CD14-positive monocyte (primary cell): ENCODE measurements around the gene SMAD2. TPM values are rescaled to one million over a fixed set of nuclear protein-coding genes. Genes with fewer than 3 reads are reported as not detected.

Source experiments
- DNase-seq, 3 donors: peaks; one replicate each; pipeline ENCODE4 v3.0.0-alpha.2; 2011 to 2022
- H2AFZ ChIP-seq: 2 replicates; pipeline ENCODE4 v1.6.0; 2012; ENCODE audit warnings: mild to moderate bottlenecking, low read depth, low read length, inconsistent platforms; ENCODE audit not compliant: insufficient read depth, poor library complexity, severe bottlenecking
- H3K27ac ChIP-seq, 2 donors: 1 replicate in 1 of 2; 2 replicates in 1 of 2; pipeline ENCODE4 v1.5.1; 2012 to 2013; ENCODE audit warnings: low read length in 2 of 2, control low read depth in 1 of 2, inconsistent platforms in 1 of 2, low read depth in 1 of 2, mild to moderate bottlenecking in 1 of 2
- H3K27me3 ChIP-seq, 2 donors: one replicate each; pipeline versions ENCODE4 v1.6.0 to v1.6.1; 2011 to 2013; ENCODE audit warnings: low read length in 2 of 2; ENCODE audit not compliant: control insufficient read depth in 2 of 2, insufficient read depth in 2 of 2
- H3K36me3 ChIP-seq, 2 donors: replicated peaks in 1 of 2; 1 replicate in 1 of 2; 2 replicates in 1 of 2; pipeline versions ENCODE4 v1.5.1 to v1.6.1; 2012 to 2013; ENCODE audit warnings: low read length in 2 of 2, control low read depth in 1 of 2, inconsistent platforms in 1 of 2, mild to moderate bottlenecking in 1 of 2; ENCODE audit not compliant: insufficient read depth in 2 of 2, control insufficient read depth in 1 of 2
- H3K4me1 ChIP-seq, 2 donors: 1 replicate in 1 of 2; 2 replicates in 1 of 2; pipeline versions ENCODE4 v1.5.1 to v1.6.1; 2012 to 2013; ENCODE audit warnings: low read length in 2 of 2, control low read depth in 1 of 2, inconsistent platforms in 1 of 2, mild to moderate bottlenecking in 1 of 2, moderate library complexity in 1 of 2; ENCODE audit not compliant: insufficient read depth in 2 of 2, control insufficient read depth in 1 of 2
- H3K4me2 ChIP-seq: replicated peaks from 2 replicates; pipeline ENCODE3; 2012; ENCODE audit warnings: low read length, moderate library complexity, mild to moderate bottlenecking; ENCODE audit not compliant: poor library complexity, severe bottlenecking; ENCODE audit errors: extremely low read depth
- H3K4me3 ChIP-seq, 3 experiments: fragments of 200-600 bp in 1 of 3; sonication (generic) in 1 of 3; replicated peaks in 1 of 3; 1 replicate in 2 of 3; 2 replicates in 1 of 3; pipeline ENCODE4 v1.5.1; 2011 to 2013; ENCODE audit warnings: low read length in 3 of 3, mild to moderate bottlenecking in 3 of 3, control low read depth in 2 of 3, low read depth in 2 of 3, inconsistent platforms in 1 of 3, moderate library complexity in 1 of 3
- H3K79me2 ChIP-seq: 2 replicates; pipeline ENCODE4 v1.6.0; 2012; ENCODE audit warnings: mild to moderate bottlenecking, control low read depth, inconsistent platforms, low read length, moderate library complexity; ENCODE audit not compliant: insufficient read depth
- H3K9ac ChIP-seq: 2 replicates; pipeline ENCODE4 v1.6.0; 2017; ENCODE audit warnings: low read length, mild to moderate bottlenecking; ENCODE audit not compliant: insufficient read depth, poor library complexity, severe bottlenecking
- H3K9me3 ChIP-seq, 2 donors: replicated peaks in 1 of 2; 1 replicate in 1 of 2; 2 replicates in 1 of 2; pipeline versions ENCODE4 v1.5.1 to v1.6.1; 2012 to 2013; ENCODE audit warnings: low read length in 2 of 2, control low read depth in 1 of 2; ENCODE audit not compliant: control insufficient read depth in 1 of 2, insufficient read depth in 1 of 2
- H4K20me1 ChIP-seq: 2 replicates; pipeline ENCODE4 v1.6.0; 2012; ENCODE audit warnings: mild to moderate bottlenecking, low read length, control low read depth, moderate library complexity; ENCODE audit not compliant: insufficient read depth
- H3K27ac Mint-ChIP-seq, 7 donors: one replicate each; pipeline ENCODE4 v1.8.0; 2020; ENCODE audit warnings: mild to moderate bottlenecking in 7 of 7, mixed read lengths in 7 of 7, moderate library complexity in 6 of 7, inconsistent platforms in 2 of 7
- H3K27me3 Mint-ChIP-seq, 3 donors: one replicate each; pipeline ENCODE4 v1.8.0; 2021 to 2022; ENCODE audit warnings: low read depth in 3 of 3, mild to moderate bottlenecking in 3 of 3, mixed read lengths in 3 of 3, moderate library complexity in 3 of 3, inconsistent platforms in 1 of 3
- H3K36me3 Mint-ChIP-seq, 2 donors: one replicate each; pipeline ENCODE4 v1.8.0; 2020; ENCODE audit warnings: mixed read lengths in 2 of 2, inconsistent platforms in 1 of 2, mild to moderate bottlenecking in 1 of 2
- H3K4me1 Mint-ChIP-seq: one replicate; pipeline ENCODE4 v1.8.0; 2020; ENCODE audit warnings: mild to moderate bottlenecking, mixed read lengths
- H3K4me3 Mint-ChIP-seq, 2 donors: one replicate each; pipeline ENCODE4 v1.8.0; 2020; ENCODE audit warnings: mild to moderate bottlenecking in 2 of 2, mixed read lengths in 2 of 2, moderate library complexity in 1 of 2
- H3K9me3 Mint-ChIP-seq, 7 donors: one replicate each; pipeline ENCODE4 v1.8.0; 2020 to 2022; ENCODE audit warnings: mixed read lengths in 7 of 7, mild to moderate bottlenecking in 6 of 7, moderate library complexity in 6 of 7, inconsistent platforms in 2 of 7
- WGBS: methylation state at CpG from one replicate; pipeline ENCODE4 v1.1.5; 2013; ENCODE audit warnings: missing lambda C conversion rate; ENCODE audit not compliant: insufficient coverage; 5-methylcytosine and 5-hydroxymethylcytosine counted together
- intact Hi-C, 2 donors: fragments of 100-400 bp; cut with micrococcal nuclease; formaldehyde crosslinking; loops; one replicate each; pipeline versions ENCODE4 v1.15.0 to v1.15.1; 2023
- polyA plus RNA-seq, 3 donors: library from polyadenylated mRNA; depleted of rRNA in 1 of 3; unstranded in 2 of 3; stranded (reverse) in 1 of 3; fragments of 300-500 nt in 2 of 3; fragments of >200 nt in 1 of 3; fragmentation: Illumina TruSeq in 2 of 3; gene quantifications; 1 replicate in 2 of 3; 2 replicates in 1 of 3; pipeline ENCODE4 v1.2.3, GENCODE V29; 2012 to 2021
- TF ChIP-seq, protein P1 (sequence below): fragments of 200-600 bp; IDR thresholded peaks from one replicate; pipeline ENCODE4 v1.8.0; 2022; ENCODE audit warnings: antibody characterized with exemption, mild to moderate bottlenecking

SMAD2 gene
- polyA plus RNA-seq, 3 donors = 48.1 to 72.6 (median 70.6) TPM

DNA sequence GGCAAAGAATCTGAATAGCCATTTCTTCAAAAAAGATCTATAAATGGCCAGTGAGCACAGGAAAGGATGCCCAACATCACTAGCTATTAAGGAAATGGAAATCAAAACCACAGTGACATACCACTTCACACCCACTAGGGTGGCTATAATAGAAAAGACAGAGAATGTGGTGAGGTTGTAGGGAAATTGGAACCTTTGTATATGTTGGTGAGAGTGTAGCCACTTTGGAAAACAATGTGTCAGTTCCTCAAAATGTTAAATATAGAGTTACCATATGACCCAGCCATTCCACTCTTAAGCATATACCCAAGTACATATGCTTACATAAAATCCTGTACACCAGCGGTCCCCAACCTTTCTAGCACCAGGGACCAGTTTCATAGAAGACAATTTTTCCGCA, 152.8 kb downstream of the SMAD2 start:
- Histone ChIP-seq H3K27me3 (peaks cover 0 to 2% of the 10 kb centered on the region in 2 donors), H2AFZ (no peak overlapping the region), H3K9ac (no peak overlapping the region), H3K36me3 (no peaks in the 10 kb centered on the region), H3K27ac (no peak overlapping the region), H4K20me1 (no peaks in the 10 kb centered on the region), H3K4me2 (no peak overlapping the region), H3K4me1 (no peaks in the 10 kb centered on the region), H3K9me3 (no peaks in the 10 kb centered on the region), H3K4me3 (no peak overlapping the region), H3K79me2 (no peaks in the 10 kb centered on the region)
- H3K4me3 Mint-ChIP-seq = no peak overlapping the region
- peaks cover 4 to 8% (median 5%) of the 10 kb centered on the region in 3 donors for H3K27me3 Mint-ChIP-seq
- no peaks in the 10 kb centered on the region for H3K36me3 Mint-ChIP-seq
- intact Hi-C loops = no loop called here
- no peak overlapping the region for H3K27ac Mint-ChIP-seq
- no peak for DNase-seq
- H3K9me3 Mint-ChIP-seq = peaks cover 0 to 2% (median 0%) of the 10 kb centered on the region in 7 donors
- no CpG with 5 or more reads among the region's 2 CpGs for WGBS
- TF ChIP-seq, protein P1, sequence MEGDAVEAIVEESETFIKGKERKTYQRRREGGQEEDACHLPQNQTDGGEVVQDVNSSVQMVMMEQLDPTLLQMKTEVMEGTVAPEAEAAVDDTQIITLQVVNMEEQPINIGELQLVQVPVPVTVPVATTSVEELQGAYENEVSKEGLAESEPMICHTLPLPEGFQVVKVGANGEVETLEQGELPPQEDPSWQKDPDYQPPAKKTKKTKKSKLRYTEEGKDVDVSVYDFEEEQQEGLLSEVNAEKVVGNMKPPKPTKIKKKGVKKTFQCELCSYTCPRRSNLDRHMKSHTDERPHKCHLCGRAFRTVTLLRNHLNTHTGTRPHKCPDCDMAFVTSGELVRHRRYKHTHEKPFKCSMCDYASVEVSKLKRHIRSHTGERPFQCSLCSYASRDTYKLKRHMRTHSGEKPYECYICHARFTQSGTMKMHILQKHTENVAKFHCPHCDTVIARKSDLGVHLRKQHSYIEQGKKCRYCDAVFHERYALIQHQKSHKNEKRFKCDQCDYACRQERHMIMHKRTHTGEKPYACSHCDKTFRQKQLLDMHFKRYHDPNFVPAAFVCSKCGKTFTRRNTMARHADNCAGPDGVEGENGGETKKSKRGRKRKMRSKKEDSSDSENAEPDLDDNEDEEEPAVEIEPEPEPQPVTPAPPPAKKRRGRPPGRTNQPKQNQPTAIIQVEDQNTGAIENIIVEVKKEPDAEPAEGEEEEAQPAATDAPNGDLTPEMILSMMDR = no peak
- no peaks in the 10 kb centered on the region for H3K4me1 Mint-ChIP-seq

DNA sequence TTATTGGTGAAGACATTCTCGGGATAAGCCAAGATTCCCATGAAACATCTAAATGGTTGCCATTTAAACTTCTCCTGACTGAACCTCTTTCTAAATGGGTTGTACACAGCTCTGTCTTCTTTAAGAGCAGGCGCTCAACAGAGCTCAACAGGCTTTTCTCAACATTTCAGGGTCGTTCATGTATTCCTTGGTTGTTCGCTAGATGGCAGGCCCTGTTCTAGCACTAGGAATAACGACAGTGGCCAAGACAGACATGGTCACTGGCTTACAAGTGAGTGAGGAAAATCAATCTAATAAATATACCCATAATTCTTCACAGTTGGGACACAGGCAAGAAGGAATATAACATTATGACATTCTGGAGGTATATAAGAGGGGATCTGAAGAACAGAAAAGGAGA, 154.5 kb downstream of the SMAD2 start:
- H3K27ac ChIP-seq = no peak overlapping the region
- intact Hi-C loops = no loop called here
- no peak overlapping the region for H3K4me3 ChIP-seq
- no peaks in the 10 kb centered on the region for H3K4me1 Mint-ChIP-seq
- H3K9me3 ChIP-seq = no peaks in the 10 kb centered on the region
- no peaks in the 10 kb centered on the region for H4K20me1 ChIP-seq
- no peak overlapping the region for H3K4me3 Mint-ChIP-seq
- H3K9ac ChIP-seq = no peak overlapping the region
- TF ChIP-seq, protein P1 = no peak
- H2AFZ ChIP-seq = no peak overlapping the region
- no peak overlapping the region for H3K27ac Mint-ChIP-seq
- no peak for DNase-seq
- no peaks in the 10 kb centered on the region for H3K79me2 ChIP-seq
- no peak overlapping the region for H3K4me2 ChIP-seq
- no peaks in the 10 kb centered on the region for H3K36me3 ChIP-seq
- no peaks in the 10 kb centered on the region for H3K4me1 ChIP-seq
- 100% methylated on average over 1 of the region's 5 CpGs for WGBS
- no peaks in the 10 kb centered on the region for H3K36me3 Mint-ChIP-seq
- peaks cover 0 to 2% of the 10 kb centered on the region in 2 donors for H3K27me3 ChIP-seq
- H3K27me3 Mint-ChIP-seq = peaks cover 5 to 8% (median 7%) of the 10 kb centered on the region in 3 donors
- peaks cover 0 to 2% (median 0%) of the 10 kb centered on the region in 7 donors for H3K9me3 Mint-ChIP-seq
